ENCODE data around the gene MARCHF5.
A peak's percentile ranks its signal among the peaks of the same experiment; 100 is the strongest.

Gene MARCHF5

GRCh38 chr10:92290837-92291615 is at the start of gene MARCHF5, which contains the start of gene CPEB3:
MARCHF5 (plus strand) TSS chr10:92291167; CDS start chr10:92291495, 328 bp downstream.
CPEB3 (minus strand) TSS chr10:92291078; CDS start chr10:92240350, 50,728 bp downstream.
- peak; percentile 92 for DNase-seq

GRCh38 chr10:92241501-92241900 is 49.5 kb upstream of the MARCHF5 start:
- DNase-seq: no peak

- no peak for DNase-seq
Observed at GRCh38 chr10:92242380-92242779, 48.6 kb upstream of the MARCHF5 start.

- DNase-seq: peak; percentile 44
Observed at GRCh38 chr10:92242910-92243671, 47.9 kb upstream of the MARCHF5 start.

- no peak for DNase-seq
Observed at GRCh38 chr10:92244796-92245195, 46.2 kb upstream of the MARCHF5 start.

- DNase-seq: no peak
Observed at GRCh38 chr10:92248566-92248965, 42.4 kb upstream of the MARCHF5 start.

- DNase-seq: no peak
Observed at GRCh38 chr10:92263396-92263795, 27.6 kb upstream of the MARCHF5 start.

GRCh38 chr10:92264249-92264648 is 26.7 kb upstream of the MARCHF5 start:
- no peak for DNase-seq

GRCh38 chr10:92265687-92266258 is 25.2 kb upstream of the MARCHF5 start:
- DNase-seq: no peak

GRCh38 chr10:92267343-92267742 is 23.6 kb upstream of the MARCHF5 start:
- DNase-seq: no peak

- no peak for DNase-seq
Observed at GRCh38 chr10:92268748-92269147, 22.2 kb upstream of the MARCHF5 start.

- DNase-seq: no peak
Observed at GRCh38 chr10:92274071-92274470, 16.9 kb upstream of the MARCHF5 start.

GRCh38 chr10:92278996-92279696 is 11.8 kb upstream of the MARCHF5 start:
- no peak for DNase-seq

GRCh38 chr10:92284112-92284704 is 6.8 kb upstream of the MARCHF5 start:
- DNase-seq: no peak

- DNase-seq: peak; percentile 10
Observed at GRCh38 chr10:92290076-92290836, 711 bp upstream of the MARCHF5 start.

GRCh38 chr10:92291616-92291865 is 574 bp downstream of the MARCHF5 start:
- no peak for DNase-seq

GRCh38 chr10:92291921-92292845 is 1.2 kb downstream of the MARCHF5 start:
- peak; percentile 28 for DNase-seq

GRCh38 chr10:92298487-92298886 is 7.5 kb downstream of the MARCHF5 start:
- no peak for DNase-seq

- no peak for DNase-seq
Observed at GRCh38 chr10:92303096-92303495, 12.1 kb downstream of the MARCHF5 start.

- DNase-seq: no peak
Observed at GRCh38 chr10:92304061-92304460, 13.1 kb downstream of the MARCHF5 start.
